ENCODE data around the gene SYNPO2. TPM values are rescaled to one million over a fixed set of nuclear protein-coding genes. Genes with fewer than 3 reads are reported as not detected.

SYNPO2 gene
- total and polyA plus RNA-seq, 3 donors from 2014 or later = 29.1 to 53.4 (median 44.3) TPM

DNA sequence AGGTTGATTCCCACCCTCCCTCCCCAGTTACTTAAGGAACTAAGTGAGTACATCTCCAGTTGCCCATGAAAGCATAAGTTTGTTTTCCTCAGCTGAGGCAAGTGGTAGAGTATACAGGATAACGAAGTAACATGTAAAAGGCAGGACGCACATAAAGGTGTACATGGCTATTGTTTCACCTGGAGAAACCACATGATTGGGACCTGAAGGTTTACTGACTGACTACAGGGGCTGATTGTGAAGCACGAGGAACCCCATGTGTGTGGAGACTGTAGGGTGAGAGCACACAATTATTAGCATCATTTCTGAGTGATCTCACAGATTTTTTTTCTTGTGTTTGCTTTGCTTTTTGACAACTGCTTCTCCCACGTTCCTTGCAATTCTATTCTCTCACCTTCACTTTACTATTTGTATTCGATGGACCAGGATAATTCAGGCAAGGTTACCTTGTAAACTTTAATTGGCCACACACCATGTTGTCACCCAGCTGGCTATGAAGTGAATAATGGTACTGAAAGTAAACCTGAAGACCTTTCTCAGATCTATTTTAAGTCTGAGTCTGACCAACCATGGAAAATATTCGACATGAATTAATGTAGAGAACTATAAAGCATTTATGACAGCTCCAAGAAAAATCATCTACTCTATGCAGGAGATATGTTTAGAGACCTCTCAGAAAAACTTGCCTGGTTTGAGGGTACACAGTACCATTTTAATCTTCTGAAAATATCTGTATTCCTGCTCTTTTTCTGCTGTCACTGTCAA, 144.4 kb downstream of the SYNPO2 start:
- Histone ChIP-seq H3K27ac (no peak overlapping the region), H3K4me3 (no peak overlapping the region), H3K27me3 (no peaks in the 10 kb centered on the region), H3K4me1 (peaks cover 8% of the 10 kb centered on the region), H3K9me3 (no peaks in the 10 kb centered on the region), H3K36me3 (ENCODE audit: low read depth, missing control alignments) (no peaks in the 10 kb centered on the region)
- TF ChIP-seq POLR2A (IDR thresholded peaks at IDR 0.05) = no peak
- TF ChIP-seq, protein P1, sequence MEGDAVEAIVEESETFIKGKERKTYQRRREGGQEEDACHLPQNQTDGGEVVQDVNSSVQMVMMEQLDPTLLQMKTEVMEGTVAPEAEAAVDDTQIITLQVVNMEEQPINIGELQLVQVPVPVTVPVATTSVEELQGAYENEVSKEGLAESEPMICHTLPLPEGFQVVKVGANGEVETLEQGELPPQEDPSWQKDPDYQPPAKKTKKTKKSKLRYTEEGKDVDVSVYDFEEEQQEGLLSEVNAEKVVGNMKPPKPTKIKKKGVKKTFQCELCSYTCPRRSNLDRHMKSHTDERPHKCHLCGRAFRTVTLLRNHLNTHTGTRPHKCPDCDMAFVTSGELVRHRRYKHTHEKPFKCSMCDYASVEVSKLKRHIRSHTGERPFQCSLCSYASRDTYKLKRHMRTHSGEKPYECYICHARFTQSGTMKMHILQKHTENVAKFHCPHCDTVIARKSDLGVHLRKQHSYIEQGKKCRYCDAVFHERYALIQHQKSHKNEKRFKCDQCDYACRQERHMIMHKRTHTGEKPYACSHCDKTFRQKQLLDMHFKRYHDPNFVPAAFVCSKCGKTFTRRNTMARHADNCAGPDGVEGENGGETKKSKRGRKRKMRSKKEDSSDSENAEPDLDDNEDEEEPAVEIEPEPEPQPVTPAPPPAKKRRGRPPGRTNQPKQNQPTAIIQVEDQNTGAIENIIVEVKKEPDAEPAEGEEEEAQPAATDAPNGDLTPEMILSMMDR (IDR thresholded peaks at IDR 0.05) = no peak
- DNase-seq = no peak
- 86 to 88% methylated on average over 6 of the region's 6 CpGs for WGBS, 2 donors
- intact Hi-C loops (cut with DNase I; ENCODE audit: low total_unique reads) = no loop called here

DNA sequence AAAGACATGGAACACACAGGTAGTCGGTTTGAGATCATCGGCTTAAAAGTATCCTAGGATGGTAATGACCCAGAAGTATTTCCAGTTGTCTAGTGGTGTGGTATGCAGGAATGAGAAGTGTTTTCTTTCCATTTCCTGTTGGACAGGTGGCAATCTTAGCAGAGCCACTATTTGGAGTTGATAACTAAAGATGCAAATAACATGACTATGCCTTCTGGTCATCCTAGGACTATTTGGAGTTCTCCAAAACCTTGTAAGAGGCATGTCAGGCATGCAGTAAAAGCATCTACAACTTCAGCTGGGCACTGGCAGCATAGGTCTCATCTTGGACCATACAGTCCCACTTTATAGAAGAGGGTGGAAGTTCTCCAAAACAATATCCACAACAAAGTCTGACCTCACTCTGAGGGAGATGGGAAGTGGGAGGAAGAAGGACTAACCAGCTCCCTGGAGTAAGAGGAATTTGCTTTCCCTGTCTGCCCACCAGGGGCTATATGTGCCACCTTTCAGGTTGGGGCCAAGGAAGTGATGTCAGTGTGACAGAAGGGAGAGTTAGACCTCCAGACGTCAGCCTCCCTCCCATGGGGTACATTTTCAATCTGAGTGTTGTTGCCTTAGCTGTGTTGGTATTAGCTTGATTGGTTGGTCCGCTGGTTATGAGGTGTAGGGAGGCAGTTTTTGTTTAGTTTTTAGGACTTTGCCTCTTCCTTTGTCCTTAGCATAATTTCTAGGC, 145.8 kb downstream of the SYNPO2 start:
- H3K4me3 ChIP-seq = no peak overlapping the region
- H3K27ac ChIP-seq = no peak overlapping the region

DNA sequence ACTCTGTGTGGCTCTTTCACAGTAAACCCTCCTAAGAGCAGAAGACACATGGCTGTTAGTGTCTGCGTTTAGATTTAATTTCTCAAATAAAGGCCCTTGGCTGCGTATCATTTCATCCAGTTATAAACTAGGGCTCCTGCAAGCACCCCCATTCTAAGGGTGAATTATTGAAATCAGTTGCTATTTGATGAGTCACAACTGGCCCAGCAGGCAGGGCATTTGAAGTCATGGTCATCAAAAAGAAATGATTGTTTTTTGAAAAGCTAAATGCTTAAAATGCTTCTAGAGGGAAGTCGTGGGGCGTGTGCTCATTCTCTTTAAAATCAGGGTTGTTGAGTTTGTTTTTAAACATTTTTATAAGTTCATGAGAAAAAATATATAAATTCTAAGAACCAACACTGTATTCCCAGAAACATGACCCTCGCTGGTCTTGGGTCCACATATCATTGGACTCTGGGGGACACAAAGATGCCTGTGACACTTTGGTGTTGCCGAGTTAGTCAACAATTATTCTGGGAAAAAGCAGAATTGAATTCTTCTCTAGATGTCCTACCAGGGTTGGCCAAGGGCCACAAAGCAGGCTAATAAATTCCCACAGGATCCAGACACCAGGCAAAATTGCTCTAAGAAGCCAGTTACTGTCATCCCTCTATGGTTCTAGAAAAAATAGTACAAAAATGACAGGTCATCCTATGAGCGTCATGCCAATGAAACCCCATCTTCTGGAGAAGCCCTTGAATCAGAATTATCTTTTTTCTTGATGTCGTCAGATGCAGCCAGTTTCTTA, 147.5 kb downstream of the SYNPO2 start:
- H3K27ac ChIP-seq = peak overlapping the region in 1 of 2 donors; percentile 60
- H3K36me3 ChIP-seq (ENCODE audit: low read depth, missing control alignments) = no peaks in the 10 kb centered on the region
- intact Hi-C loops (cut with DNase I; ENCODE audit: low total_unique reads) = no loop called here
- no peak overlapping the region for H3K4me3 ChIP-seq
- H3K4me1 ChIP-seq = peaks cover 20% of the 10 kb centered on the region
- TF ChIP-seq, protein P1 (IDR thresholded peaks at IDR 0.05) = no peak
- no peak for TF ChIP-seq POLR2A (IDR thresholded peaks at IDR 0.05)
- DNase-seq = no peak
- H3K9me3 ChIP-seq = no peaks in the 10 kb centered on the region
- 77 to 82% methylated on average over 8 of the region's 8 CpGs for WGBS, 2 donors
- no peaks in the 10 kb centered on the region for H3K27me3 ChIP-seq

More for the DNA sequence above, 145.8 kb downstream of the SYNPO2 start:
- WGBS, 2 donors = 73 to 91% methylated on average over 4 of the region's 4 CpGs
- Histone ChIP-seq H3K27me3 (no peaks in the 10 kb centered on the region), H3K36me3 (ENCODE audit: low read depth, missing control alignments) (no peaks in the 10 kb centered on the region), H3K4me1 (peaks cover 8% of the 10 kb centered on the region), H3K9me3 (no peaks in the 10 kb centered on the region)
- TF ChIP-seq, protein P1 (IDR thresholded peaks at IDR 0.05) = no peak
- TF ChIP-seq POLR2A (IDR thresholded peaks at IDR 0.05) = no peak
- intact Hi-C loops (cut with DNase I; ENCODE audit: low total_unique reads) = no loop called here
- no peak for DNase-seq

DNA sequence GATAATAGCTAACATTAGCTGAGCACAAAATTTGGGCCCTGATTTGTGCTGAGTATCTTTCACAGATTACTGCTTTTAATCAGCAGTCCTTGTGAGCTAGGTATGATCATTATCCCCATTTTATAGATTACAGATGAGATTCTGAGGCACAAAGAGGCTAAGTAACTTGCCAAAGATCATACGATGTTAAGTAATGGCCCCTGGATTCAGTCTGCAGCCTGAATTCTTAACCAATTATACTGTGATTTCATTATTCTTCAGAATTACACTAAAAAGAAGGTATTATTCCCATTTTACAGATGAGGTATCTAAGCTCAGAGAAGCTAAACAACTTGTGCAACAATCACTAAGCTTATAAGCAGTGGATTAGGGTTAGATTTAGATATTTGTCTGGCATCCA, 149.1 kb downstream of the SYNPO2 start:
- intact Hi-C loops (cut with DNase I; ENCODE audit: low total_unique reads) = no loop called here
- WGBS, 2 donors = 48 to 58% methylated on average over 1 of the region's 1 CpG
- H3K9me3 ChIP-seq = no peaks in the 10 kb centered on the region
- peak overlapping the region in 1 of 2 donors; percentile 60 for H3K27ac ChIP-seq
- no peaks in the 10 kb centered on the region for H3K36me3 ChIP-seq (ENCODE audit: low read depth, missing control alignments)
- no peak overlapping the region for H3K4me3 ChIP-seq
- H3K4me1 ChIP-seq = peaks cover 32% of the 10 kb centered on the region
- DNase-seq = no peak
- no peaks in the 10 kb centered on the region for H3K27me3 ChIP-seq
- TF ChIP-seq POLR2A (IDR thresholded peaks at IDR 0.05) = no peak
- TF ChIP-seq, protein P1 (IDR thresholded peaks at IDR 0.05) = no peak

Measured in testis (tissue), 3 donors.